ENCODE data around the gene SYNE3. TPM values are rescaled to one million over a fixed set of nuclear protein-coding genes. Genes with fewer than 3 reads are reported as not detected.

Gene SYNE3
- total and polyA plus RNA-seq, 10 of the 15 experiments (the other 5 are each of a cell fraction or from before 2014, with no cell fraction given), result 1.4 to 44.1 (median 13.4) TPM

- TF ChIP-seq E4F1 (IDR thresholded peaks at IDR 0.05; ENCODE audit: borderline replicate concordance, partially characterized antibody) (no peak), HCFC1 (IDR thresholded peaks at IDR 0.05; ENCODE audit: low read length) (no peak), ZBED1 (IDR thresholded peaks at IDR 0.05; ENCODE audit: borderline replicate concordance) (no peak), SKIL (IDR thresholded peaks at IDR 0.05; ENCODE audit: low read depth, poor library complexity, severe bottlenecking) (no peak), YBX1 (IDR thresholded peaks at IDR 0.05) (no peak), ASH2L (IDR thresholded peaks at IDR 0.05; ENCODE audit: borderline replicate concordance, low read depth) (no peak), SPI1 (IDR thresholded peaks at IDR 0.05; ENCODE audit: borderline replicate concordance, insufficient read depth, low read depth, low read length) (no peak), HDAC2 (IDR thresholded peaks at IDR 0.05) (no peak)
These were observed 43.6 kb downstream of the SYNE3 start (continued) for GRCh38 chr14:95472819-95473251.

GRCh38 chr14:95471476-95471875 is 45.0 kb downstream of the SYNE3 start:
- no peak overlapping the region for H3K4me3 ChIP-seq
- no peak for FAIRE-seq

More at GRCh38 chr14:95471476-95471875, 45.0 kb downstream of the SYNE3 start:
- Histone ChIP-seq H2AFZ (ENCODE audit: control insufficient read depth, low read depth, low read length) (no peak overlapping the region), H3K27ac (ENCODE audit: control insufficient read depth, insufficient read depth) (no peak overlapping the region), H3K4me2 (ENCODE audit: control insufficient read depth, insufficient read depth) (no peak overlapping the region), H3K36me3 (ENCODE audit: control insufficient read depth in 2 of 2, insufficient read depth in 2 of 2, low read length in 1 of 2) (peaks cover 42 to 46% of the 10 kb centered on the region in 2 experiments), H3K79me2 (ENCODE audit: control insufficient read depth, insufficient read depth, low read length) (no peaks in the 10 kb centered on the region; the same call in 1 of the 2 replicates), H3K9ac (ENCODE audit: control insufficient read depth, insufficient read depth, low read length) (no peak overlapping the region), H3K4me1 (ENCODE audit: control insufficient read depth, insufficient read depth, low read length) (no peaks in the 10 kb centered on the region; the same call in 1 of the 2 replicates), H3K9me3 (replicated peaks; ENCODE audit: control insufficient read depth, insufficient read depth, low read length) (no peaks in the 10 kb centered on the region), H4K20me1 (ENCODE audit: control insufficient read depth, insufficient read depth) (no peaks in the 10 kb centered on the region), H3K27me3 (replicated peaks in 1 of 2; ENCODE audit: control insufficient read depth in 2 of 2, insufficient read depth in 2 of 2, low read length in 1 of 2) (no peaks in the 10 kb centered on the region)
- TF ChIP-seq NRF1 (conservative IDR thresholded peaks at IDR 0.05; ENCODE audit: low read depth, low read length) (no peak), KDM1A (IDR thresholded peaks at IDR 0.05; ENCODE audit: borderline replicate concordance) (no peak)
- intact Hi-C loops (cut with micrococcal nuclease; ENCODE audit: unreplicated experiment) (no loop called here), in situ Hi-C loops (cut with MboI) (no loop called here)
- ATAC-seq, result no peak
- POLR2A ChIA-PET, result no interaction called here
- 97% methylated on average over 7 of the region's 7 CpGs for WGBS (ENCODE audit: insufficient coverage, insufficient replicate concordance, low lambda C conversion rate, missing lambda C conversion rate)
- DNase-seq (ENCODE audit: low read depth, low spot score), result no peak
- CTCF ChIA-PET, result interaction anchor here (0.6 to 2.1 kb wide), 5 partner anchors 8 to 55 kb away, joined by 3 to 7 read pairs (median 4); no protein-coding TSS in a partner anchor
- no TSS peak for BruUV-seq (replicated peaks)
- RAD21 ChIA-PET (ENCODE audit: unreplicated experiment), result no interaction called here
- SMC1A ChIA-PET (ENCODE audit: uncharacterized antibody, unreplicated experiment), result interaction anchor here (0.9 to 1.4 kb wide), 3 partner anchors 19 to 56 kb away, joined by 3 to 4 read pairs (median 3); no protein-coding TSS in a partner anchor

Data from GM12878 (cell line).